Keratinocyte (primary cell): Measurements from ENCODE around the gene FAM135A. TPM values are rescaled to one million over a fixed set of nuclear protein-coding genes. Genes with fewer than 3 reads are reported as not detected.

ENCODE experiments used
- DNase-seq: peaks from one replicate; pipeline ENCODE4 v3.0.0-alpha.2; 2011; ENCODE audit warnings: low read depth, missing footprints, low spot score
- FAIRE-seq: peaks from 2 replicates; lab custom pipeline; 2011; peaks lifted over from hg19 to GRCh38; lab: Jason Lieb, UNC
- H2AFZ ChIP-seq: 2 replicates; pipeline ENCODE4 v1.6.0; 2012; ENCODE audit warnings: low read length, control low read depth, inconsistent platforms; ENCODE audit not compliant: control insufficient read depth
- H3K27ac ChIP-seq: 2 replicates; pipeline ENCODE4 v1.5.1; 2011; ENCODE audit warnings: low read length; ENCODE audit not compliant: control insufficient read depth, insufficient read depth
- H3K27me3 ChIP-seq: 3 replicates; pipeline ENCODE4 v1.6.0; 2011; ENCODE audit warnings: low read length; ENCODE audit not compliant: control insufficient read depth, insufficient read depth; ENCODE audit errors: extremely low read depth
- H3K36me3 ChIP-seq, 2 experiments: 2 replicates in 1 of 2; 3 replicates in 1 of 2; pipeline ENCODE4 v1.5.1; 2011; ENCODE audit warnings: low read length in 2 of 2, mild to moderate bottlenecking in 1 of 2; ENCODE audit not compliant: control insufficient read depth in 2 of 2, insufficient read depth in 2 of 2; ENCODE audit errors: extremely low read depth in 1 of 2
- H3K4me1 ChIP-seq: 3 replicates; pipeline ENCODE4 v1.5.1; 2011; ENCODE audit warnings: low read length; ENCODE audit not compliant: control insufficient read depth, insufficient read depth; ENCODE audit errors: extremely low read depth
- H3K4me2 ChIP-seq: 3 replicates; pipeline ENCODE4 v1.6.0; 2011; ENCODE audit warnings: low read depth, low read length; ENCODE audit not compliant: control insufficient read depth, insufficient read depth; ENCODE audit errors: extremely low read depth
- H3K4me3 ChIP-seq, 3 experiments: fragments of 200-600 bp in 1 of 3; sonication (generic) in 1 of 3; 2 replicates in 2 of 3; 3 replicates in 1 of 3; pipeline ENCODE4 v1.5.1; 2011 to 2016; ENCODE audit warnings: low read length in 3 of 3, mild to moderate bottlenecking in 3 of 3, control low read depth in 2 of 3, inconsistent platforms in 1 of 3, low read depth in 1 of 3, mixed read lengths in 1 of 3, mixed run types in 1 of 3, moderate library complexity in 1 of 3; ENCODE audit not compliant: control insufficient read depth in 2 of 3, insufficient read depth in 2 of 3; ENCODE audit errors: extremely low read depth in 1 of 3
- H3K79me2 ChIP-seq: 2 replicates; pipeline ENCODE4 v1.6.0; 2012; ENCODE audit warnings: low read length; ENCODE audit not compliant: control insufficient read depth, insufficient read depth
- H3K9ac ChIP-seq: 3 replicates; pipeline ENCODE4 v1.6.0; 2011; ENCODE audit warnings: low read length; ENCODE audit not compliant: control insufficient read depth, insufficient read depth; ENCODE audit errors: extremely low read depth
- H3K9me1 ChIP-seq: 3 replicates; pipeline ENCODE4 v1.6.0; 2011; ENCODE audit warnings: low read length; ENCODE audit not compliant: control insufficient read depth, insufficient read depth; ENCODE audit errors: extremely low read depth
- H3K9me3 ChIP-seq: 2 replicates; pipeline ENCODE4 v1.5.1; 2012; ENCODE audit warnings: low read depth, low read length; ENCODE audit not compliant: control insufficient read depth
- H4K20me1 ChIP-seq: 3 replicates; pipeline ENCODE4 v1.6.0; 2011; ENCODE audit warnings: low read length; ENCODE audit not compliant: control insufficient read depth, insufficient read depth; ENCODE audit errors: extremely low read depth
- EZH2 ChIP-seq: IDR thresholded peaks from one replicate; pipeline ENCODE4 v1.6.1; 2012; ENCODE audit warnings: inconsistent platforms, mild to moderate bottlenecking, low read length, moderate library complexity
- dilution Hi-C: fragments of 300-500 bp; cut with MboI; formaldehyde crosslinking; loops from one replicate; pipeline ENCODE4 v1.7.0; 2020; ENCODE audit warnings: low sequenced_read_pairs; ENCODE audit not compliant: extremely low pct_ligation_motif_present
- polyA plus RNA-seq, 5 experiments: library from polyadenylated mRNA; depleted of rRNA in 3 of 5; stranded (reverse) in 3 of 5; stranded (forward) in 1 of 5; unstranded in 1 of 5; fragments of >200 nt; gene quantifications; 1 replicate in 1 of 5; 2 replicates in 3 of 5; 3 replicates in 1 of 5; pipeline versions ENCODE4 v1.2.1 to v1.2.3, GENCODE V29; 2011 to 2012; ENCODE audit warnings: missing spikeins in 2 of 5, low read depth in 1 of 5, low replicate concordance in 1 of 5
- TF ChIP-seq, protein P1 (sequence below), 3 experiments: IDR thresholded peaks in 1 of 3; conservative IDR thresholded peaks in 1 of 3; optimal IDR thresholded peaks in 1 of 3; 2 replicates in 2 of 3; 3 replicates in 1 of 3; pipeline versions ENCODE3 to v1.5.1; 2011; ENCODE audit warnings: low read length in 3 of 3, mild to moderate bottlenecking in 3 of 3, moderate library complexity in 2 of 3, control low read depth in 1 of 3, inconsistent platforms in 1 of 3; ENCODE audit not compliant: insufficient read depth in 2 of 3; ENCODE audit errors: extremely low read depth in 1 of 3

The FAM135A gene
- polyA plus RNA-seq, 1 donor (not counting 4 experiments of a cell fraction or from before 2014, with no cell fraction given) = 21.3 TPM

DNA sequence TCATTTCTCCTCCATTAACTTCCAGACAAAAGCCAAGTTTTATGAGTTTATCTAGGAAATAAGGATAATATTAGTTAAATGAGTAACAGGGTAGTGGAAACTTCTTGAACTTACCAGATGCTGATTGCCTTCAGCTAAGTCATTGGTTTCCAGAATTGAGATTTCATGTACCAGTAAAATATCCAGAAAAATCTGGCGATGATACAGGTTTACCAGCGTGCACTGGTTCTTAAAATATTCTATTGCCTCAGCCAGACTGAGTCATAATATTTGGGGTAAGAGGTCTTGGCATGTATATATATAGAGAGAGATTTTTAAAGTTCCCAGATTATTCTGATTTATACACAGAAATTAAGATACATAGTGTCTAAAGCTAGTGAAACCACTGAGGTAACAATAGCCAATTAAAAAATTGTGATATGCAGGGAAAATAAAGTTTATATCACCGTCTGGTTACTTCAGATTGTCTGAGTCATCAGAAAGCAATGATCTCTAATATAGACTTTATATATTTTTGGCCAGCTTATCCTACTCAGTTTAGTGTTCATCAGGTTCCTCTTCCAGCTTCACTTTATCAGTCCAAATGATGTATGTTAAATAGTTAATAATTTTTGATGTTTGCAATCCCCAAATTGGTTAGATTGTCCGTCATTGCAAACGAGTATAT is 113.9 kb downstream of the FAM135A start:
- Histone ChIP-seq H3K4me2 (no peak overlapping the region), H4K20me1 (no peaks in the 10 kb centered on the region), H3K4me3 (no peak overlapping the region), H3K4me1 (no peaks in the 10 kb centered on the region), H3K9ac (no peak overlapping the region), H3K27ac (no peak overlapping the region), H3K79me2 (no peaks in the 10 kb centered on the region), H3K27me3 (no peaks in the 10 kb centered on the region), H2AFZ (no peak overlapping the region), H3K36me3 (peaks cover 0 to 3% of the 10 kb centered on the region in 2 experiments), H3K9me3 (no peaks in the 10 kb centered on the region), H3K9me1 (no peaks in the 10 kb centered on the region)
- TF ChIP-seq EZH2 = no peak
- TF ChIP-seq, protein P1, sequence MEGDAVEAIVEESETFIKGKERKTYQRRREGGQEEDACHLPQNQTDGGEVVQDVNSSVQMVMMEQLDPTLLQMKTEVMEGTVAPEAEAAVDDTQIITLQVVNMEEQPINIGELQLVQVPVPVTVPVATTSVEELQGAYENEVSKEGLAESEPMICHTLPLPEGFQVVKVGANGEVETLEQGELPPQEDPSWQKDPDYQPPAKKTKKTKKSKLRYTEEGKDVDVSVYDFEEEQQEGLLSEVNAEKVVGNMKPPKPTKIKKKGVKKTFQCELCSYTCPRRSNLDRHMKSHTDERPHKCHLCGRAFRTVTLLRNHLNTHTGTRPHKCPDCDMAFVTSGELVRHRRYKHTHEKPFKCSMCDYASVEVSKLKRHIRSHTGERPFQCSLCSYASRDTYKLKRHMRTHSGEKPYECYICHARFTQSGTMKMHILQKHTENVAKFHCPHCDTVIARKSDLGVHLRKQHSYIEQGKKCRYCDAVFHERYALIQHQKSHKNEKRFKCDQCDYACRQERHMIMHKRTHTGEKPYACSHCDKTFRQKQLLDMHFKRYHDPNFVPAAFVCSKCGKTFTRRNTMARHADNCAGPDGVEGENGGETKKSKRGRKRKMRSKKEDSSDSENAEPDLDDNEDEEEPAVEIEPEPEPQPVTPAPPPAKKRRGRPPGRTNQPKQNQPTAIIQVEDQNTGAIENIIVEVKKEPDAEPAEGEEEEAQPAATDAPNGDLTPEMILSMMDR (optimal IDR thresholded peaks at IDR 0.05 in 1 of 3, IDR thresholded peaks at IDR 0.05 in 1 of 3, conservative IDR thresholded peaks at IDR 0.05 in 1 of 3; ENCODE audit: extremely low read depth in 1 of 3, insufficient read depth in 2 of 3, low read length in 3 of 3) = no peak
- FAIRE-seq (no peak), DNase-seq (no peak)
- dilution Hi-C loops = no loop called here

DNA sequence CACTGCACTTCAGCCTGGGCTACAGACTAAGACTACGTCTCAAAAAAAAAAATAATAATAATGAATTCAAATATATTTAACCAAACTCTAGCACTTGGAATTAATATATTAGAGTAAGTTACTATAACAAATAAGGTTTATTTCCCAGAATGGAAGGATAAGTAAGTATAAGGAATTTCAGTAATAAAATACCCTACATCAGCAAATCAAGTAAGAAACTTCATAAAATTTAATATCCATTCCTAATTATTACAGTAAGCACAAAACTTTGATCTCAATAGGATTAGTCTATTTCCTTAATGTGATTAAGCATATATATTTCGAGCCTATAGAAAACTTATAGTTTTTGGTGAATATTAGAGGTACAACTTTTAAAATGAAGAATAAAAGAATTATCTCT is 116.7 kb downstream of the FAM135A start:
- FAIRE-seq (no peak), DNase-seq (no peak)
- no peak overlapping the region for H3K27ac ChIP-seq
- peaks cover 0 to under 1% of the 10 kb centered on the region in 2 experiments for H3K36me3 ChIP-seq
- no peaks in the 10 kb centered on the region for H3K79me2 ChIP-seq
- H3K9me1 ChIP-seq = no peaks in the 10 kb centered on the region
- dilution Hi-C loops = no loop called here
- TF ChIP-seq EZH2 = no peak
- TF ChIP-seq, protein P1 (optimal IDR thresholded peaks at IDR 0.05 in 1 of 3, IDR thresholded peaks at IDR 0.05 in 1 of 3, conservative IDR thresholded peaks at IDR 0.05 in 1 of 3; ENCODE audit: extremely low read depth in 1 of 3, insufficient read depth in 2 of 3, low read length in 3 of 3) = no peak
- H4K20me1 ChIP-seq = no peaks in the 10 kb centered on the region
- no peak overlapping the region for H3K4me3 ChIP-seq
- no peak overlapping the region for H2AFZ ChIP-seq
- H3K9me3 ChIP-seq = no peaks in the 10 kb centered on the region
- H3K27me3 ChIP-seq = no peaks in the 10 kb centered on the region
- no peaks in the 10 kb centered on the region for H3K4me1 ChIP-seq
- no peak overlapping the region for H3K9ac ChIP-seq
- H3K4me2 ChIP-seq = no peak overlapping the region
